Forelimb muscle (tissue), 1 donor: Measurements from ENCODE around the gene AGPS. TPM values are rescaled to one million over a fixed set of nuclear protein-coding genes. Genes with fewer than 3 reads are reported as not detected.
"Not testable (repeated sequence)": the region's sequence is repeated elsewhere in the genome, so short reads cannot be mapped to it uniquely, and the experiment has no call there.

Experiments
- DNase-seq: peaks from one replicate; pipeline ENCODE4 v3.0.0-alpha.2; 2013; ENCODE audit warnings: low read depth
- polyA plus RNA-seq: library from polyadenylated mRNA; unstranded; fragments of 120-200 nt; gene quantifications from one replicate; pipeline ENCODE4 v1.2.1, GENCODE V29; 2013; ENCODE audit not compliant: insufficient read length

AGPS gene
- polyA plus RNA-seq, 1 donor: 26.7 TPM

- DNase-seq: no peak
These were observed 26.7 kb downstream of the AGPS start for GRCh38 chr2:177419274-177419673.

- DNase-seq: no peak
These were observed 29.7 kb downstream of the AGPS start for GRCh38 chr2:177422271-177422670.

GRCh38 chr2:177424120-177424519, 31.5 kb downstream of the AGPS start:
- not testable (repeated sequence) for DNase-seq

- DNase-seq: not testable (repeated sequence)
These were observed 32.0 kb downstream of the AGPS start for GRCh38 chr2:177424620-177425019.

GRCh38 chr2:177427316-177427715, 34.7 kb downstream of the AGPS start:
- DNase-seq: no peak

GRCh38 chr2:177427936-177428335, 35.4 kb downstream of the AGPS start:
- DNase-seq: not testable (repeated sequence)

- no peak for DNase-seq
These were observed 37.2 kb downstream of the AGPS start for GRCh38 chr2:177429688-177430325.

GRCh38 chr2:177430411-177430810, 37.8 kb downstream of the AGPS start:
- no peak for DNase-seq

GRCh38 chr2:177431111-177431725, 38.6 kb downstream of the AGPS start:
- not testable (repeated sequence) for DNase-seq

GRCh38 chr2:177432703-177433102, 40.1 kb downstream of the AGPS start:
- DNase-seq: no peak

- no peak for DNase-seq
These were observed 40.8 kb downstream of the AGPS start for GRCh38 chr2:177433402-177433801.

- DNase-seq: no peak
These were observed 41.9 kb downstream of the AGPS start for GRCh38 chr2:177434475-177434874.

GRCh38 chr2:177445200-177445599, 52.6 kb downstream of the AGPS start:
- DNase-seq: no peak

- DNase-seq: no peak
These were observed 55.5 kb downstream of the AGPS start for GRCh38 chr2:177448031-177448430.

GRCh38 chr2:177449159-177449558, 56.6 kb downstream of the AGPS start:
- no peak for DNase-seq

GRCh38 chr2:177455187-177455586, 62.6 kb downstream of the AGPS start:
- no peak for DNase-seq

- not testable (repeated sequence) for DNase-seq
These were observed 67.2 kb downstream of the AGPS start for GRCh38 chr2:177459756-177460155.

- no peak for DNase-seq
These were observed 68.5 kb downstream of the AGPS start for GRCh38 chr2:177460973-177461585.

GRCh38 chr2:177464549-177464948, 72.0 kb downstream of the AGPS start:
- DNase-seq: no peak

GRCh38 chr2:177465400-177466138, 73.0 kb downstream of the AGPS start:
- DNase-seq: no peak

GRCh38 chr2:177466337-177467195, 74.0 kb downstream of the AGPS start:
- DNase-seq: no peak
